GM18861 (cell line): ENCODE results near the gene OCIAD2.
"Not testable (repeated sequence)": the region's sequence is repeated elsewhere in the genome, so short reads cannot be mapped to it uniquely, and the experiment has no call there.

Experiments used
- ATAC-seq: cut with Tn5 transposase; IDR thresholded peaks from one replicate; pipeline ENCODE4 v1.9.1; 2021; ENCODE audit not compliant: unreplicated experiment

Gene OCIAD2

GRCh38 chr4:48854982-48855381 lies 51.6 kb downstream of the OCIAD2 start:
- no peak for ATAC-seq

- no peak for ATAC-seq
Measured at GRCh38 chr4:48854395-48854683, 52.2 kb downstream of the OCIAD2 start.

GRCh38 chr4:48853604-48854394 lies 52.8 kb downstream of the OCIAD2 start:
- no peak for ATAC-seq

- ATAC-seq, result no peak
Measured at GRCh38 chr4:48851651-48852050, 54.9 kb downstream of the OCIAD2 start.

- not testable (repeated sequence) for ATAC-seq
Measured at GRCh38 chr4:48848799-48849198, 57.8 kb downstream of the OCIAD2 start.

- ATAC-seq, result no peak
Measured at GRCh38 chr4:48844843-48845242, 61.7 kb downstream of the OCIAD2 start.

GRCh38 chr4:48841045-48841827 lies 65.3 kb downstream of the OCIAD2 start:
- no peak for ATAC-seq

GRCh38 chr4:48836658-48837057 lies 69.9 kb downstream of the OCIAD2 start:
- no peak for ATAC-seq
